HepG2 (cell line): ENCODE measurements around the gene GTF2F2.

Source experiments
- PCBP2 ChIP-seq: fragments of 200-400 bp; formaldehyde crosslinking; optimal IDR thresholded peaks from 2 replicates; pipeline ENCODE3; 2018; ENCODE audit warnings: low read length, low read depth; ENCODE audit not compliant: poor library complexity, severe bottlenecking
- RAD21 ChIP-seq: fragments of 450-650 bp; formaldehyde crosslinking; IDR thresholded peaks from 2 replicates; pipeline ENCODE4 v1.5.0; 2020; ENCODE audit warnings: mild to moderate bottlenecking
- RBM39 ChIP-seq: fragments of 200-400 bp; formaldehyde crosslinking; IDR thresholded peaks from one replicate; pipeline ENCODE4 v1.6.1; 2018; ENCODE audit warnings: antibody characterized with exemption, mild to moderate bottlenecking, low read depth, low read length; ENCODE audit not compliant: poor library complexity, severe bottlenecking
- TAF15 ChIP-seq: fragments of 200-400 bp; formaldehyde crosslinking; IDR thresholded peaks from one replicate; pipeline ENCODE4 v1.6.1; 2018; ENCODE audit warnings: mild to moderate bottlenecking, low read depth, low read length; ENCODE audit not compliant: poor library complexity, severe bottlenecking
- ZFP37 ChIP-seq: sonication (generic); formaldehyde crosslinking; IDR thresholded peaks from 2 replicates; pipeline ENCODE4 v1.4.0; 2020; ENCODE audit warnings: missing genetic modification reagents, borderline replicate concordance
- ZNF232 ChIP-seq: sonication (generic); formaldehyde crosslinking; IDR thresholded peaks from 2 replicates; pipeline ENCODE4 v1.4.0; 2020; ENCODE audit warnings: missing genetic modification reagents, borderline replicate concordance

DNA sequence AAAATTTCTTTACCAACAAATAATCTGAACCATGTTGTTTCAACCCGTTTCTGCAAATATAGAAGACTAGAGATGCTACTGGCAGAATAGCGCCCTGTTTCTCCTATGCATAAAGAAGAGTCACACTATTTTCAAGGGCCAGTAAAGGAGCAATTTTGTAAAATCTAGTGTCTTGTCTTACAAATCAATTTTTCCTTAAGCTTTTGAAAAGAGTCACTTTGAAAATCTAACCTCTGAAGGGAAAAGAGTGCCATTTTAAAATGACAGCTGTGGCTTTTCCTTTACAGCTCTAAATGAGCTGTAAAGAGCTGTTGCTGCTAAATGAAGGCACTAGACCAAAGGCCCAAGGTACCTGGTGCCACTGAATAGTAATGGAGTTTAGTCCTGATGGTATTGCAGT lies 16.9 kb upstream of the GTF2F2 start:
- TF ChIP-seq ZNF232 (CRISPR knock-in tag), result no peak
- no peak for TF ChIP-seq ZFP37 (CRISPR knock-in tag)
- no peak for TF ChIP-seq TAF15
- no peak for TF ChIP-seq RAD21
- TF ChIP-seq RBM39, result no peak
- no peak for TF ChIP-seq PCBP2
